ENCODE data around the gene SH2D1B.

SH2D1B gene

GRCh38 chr1:162397943-162398560 lies 13.9 kb downstream of the SH2D1B start:
- DNase-seq: no peak

- no peak for DNase-seq
Observed at GRCh38 chr1:162397039-162397448, 14.9 kb downstream of the SH2D1B start.

GRCh38 chr1:162396201-162396906 lies 15.6 kb downstream of the SH2D1B start:
- DNase-seq: no peak

- DNase-seq: peak; percentile 46 to 67
Observed at GRCh38 chr1:162391790-162392563, 20.0 kb downstream of the SH2D1B start.

GRCh38 chr1:162390396-162391185 lies 21.3 kb downstream of the SH2D1B start:
- DNase-seq: peak in 1 of 2 experiments; percentile 59

GRCh38 chr1:162389971-162390370 lies 22.0 kb downstream of the SH2D1B start:
- DNase-seq: no peak

- DNase-seq: peak in 1 of 2 experiments; percentile 22
Observed at GRCh38 chr1:162389021-162389818, 22.7 kb downstream of the SH2D1B start.

GRCh38 chr1:162388615-162389014 lies 23.3 kb downstream of the SH2D1B start:
- DNase-seq: no peak

- no peak for DNase-seq
Observed at GRCh38 chr1:162388083-162388594, 23.8 kb downstream of the SH2D1B start.

GRCh38 chr1:162387226-162388082 lies 24.5 kb downstream of the SH2D1B start:
- no peak for DNase-seq

- no peak for DNase-seq
Observed at GRCh38 chr1:162386292-162387225, 25.4 kb downstream of the SH2D1B start.

GRCh38 chr1:162385702-162386101 lies 26.2 kb downstream of the SH2D1B start:
- DNase-seq: no peak

GRCh38 chr1:162385280-162385623 lies 26.7 kb downstream of the SH2D1B start:
- DNase-seq: no peak

- no peak for DNase-seq
Observed at GRCh38 chr1:162384601-162385279, 27.2 kb downstream of the SH2D1B start.

GRCh38 chr1:162384116-162384515 lies 27.8 kb downstream of the SH2D1B start:
- DNase-seq: no peak

- DNase-seq: no peak
Observed at GRCh38 chr1:162383516-162383915, 28.4 kb downstream of the SH2D1B start.

GRCh38 chr1:162383091-162383490 lies 28.8 kb downstream of the SH2D1B start:
- no peak for DNase-seq

- no peak for DNase-seq
Observed at GRCh38 chr1:162381941-162382750, 29.8 kb downstream of the SH2D1B start.
